ENCODE results near the gene LMO7.

- no peak for TF ChIP-seq POLR2A (IDR thresholded peaks at IDR 0.05)
- TF ChIP-seq CTCF (IDR thresholded peaks at IDR 0.05), result no peak
These were observed 128.3 kb downstream of the LMO7 start for GRCh38 chr13:75764251-75764925.
